Ovary (tissue), 9 donors: ENCODE measurements around the gene ZNF316. TPM values are rescaled to one million over a fixed set of nuclear protein-coding genes. Genes with fewer than 3 reads are reported as not detected.
A peak's percentile ranks its signal among the peaks of the same experiment; 100 is the strongest.

Source experiments
- DNase-seq, 5 donors: peaks; one replicate each; pipeline ENCODE4 v3.0.0-alpha.2; 2019 to 2020
- H3K27ac ChIP-seq, 2 donors: fragments of 200-600 bp; one replicate each; pipeline versions ENCODE4 v1.5.1 to v1.8.0; 2019 to 2022
- H3K27me3 ChIP-seq: fragments of 200-600 bp; one replicate; pipeline ENCODE4 v1.8.0; 2022
- H3K36me3 ChIP-seq: fragments of 200-600 bp; sonication (generic); one replicate; pipeline ENCODE4 v1.5.1; 2019
- H3K4me1 ChIP-seq: one replicate; pipeline ENCODE4 v1.8.1; 2013; ENCODE audit warnings: mild to moderate bottlenecking, moderate library complexity; ENCODE audit not compliant: insufficient read depth
- H3K4me3 ChIP-seq: fragments of 200-600 bp; sonication (generic); one replicate; pipeline ENCODE4 v1.5.1; 2017
- H3K9me3 ChIP-seq, 2 donors: fragments of 200-600 bp in 1 of 2; sonication (generic) in 1 of 2; one replicate each; pipeline versions ENCODE4 v1.5.1 to v1.8.1; 2013 to 2019; ENCODE audit warnings: mild to moderate bottlenecking in 1 of 2, moderate library complexity in 1 of 2
- EP300 ChIP-seq: sonication (generic); formaldehyde crosslinking; IDR thresholded peaks from one replicate; pipeline ENCODE4 v1.6.1; 2017; ENCODE audit warnings: antibody characterized with exemption
- POLR2A ChIP-seq: fragments of 450-650 bp; IDR thresholded peaks from one replicate; pipeline ENCODE4 v1.6.1; 2017; ENCODE audit warnings: antibody characterized with exemption, mild to moderate bottlenecking, moderate library complexity
- WGBS, 3 donors: extraction: QIAGEN DNeasy Blood & Tissue Kit in 1 of 3; methylation state at CpG; one replicate each; pipeline versions ENCODE4 v1.1.5 to v1.1.7; 2013 to 2017; 5-methylcytosine and 5-hydroxymethylcytosine counted together
- intact Hi-C, 4 donors: fragments of 100-400 bp; cut with DNase I; formaldehyde crosslinking; loops; one replicate each; pipeline versions ENCODE4 v1.11.0 to v1.15.1; 2022 to 2023
- polyA plus RNA-seq, 2 donors: library from polyadenylated mRNA; stranded (reverse); fragments of 200-250 nt in 1 of 2; fragments of 350-450 nt in 1 of 2; fragmentation: Illumina TruSeq in 1 of 2; extraction: RNeasy Lipid Tissue Mini Kit (QIAGEN cat#74804) in 1 of 2; gene quantifications; one replicate each; pipeline ENCODE4 v1.2.3, GENCODE V29; 2013 to 2014
- total RNA-seq, 7 donors: library from RNA; depleted of rRNA in 2 of 7; stranded (reverse); fragments of >200 nt in 2 of 7; fragmentation: NEBNext Ultra II Directional in 3 of 7; extraction: Animal tissue kit (Norgen Biotek cat#: 25700) in 3 of 7; gene quantifications; one replicate each; pipeline versions ENCODE4 v1.1.0 to v1.2.4, GENCODE V29; 2016 to 2023
- TF ChIP-seq, protein P1 (sequence below), 3 donors: fragments of 450-650 bp in 2 of 3; fragments of 200-600 bp in 1 of 3; IDR thresholded peaks; one replicate each; pipeline versions ENCODE4 v1.5.1 to v1.8.0; 2016 to 2022; ENCODE audit warnings: antibody characterized with exemption in 3 of 3, mild to moderate bottlenecking in 1 of 3
- donor health status: DM: no; HTN: no; CAD: no; lungs with moderate emphysema.
- donor health status: DM: no; HTN: no; CAD: no.
- donor health status: Bipolar disorder and iron deficiency.
- donor health status: DM: yes; HTN: yes; CAD: no.
- donor health status: DM: no; HTN: no; CAD: no.
- donor health status: DM: yes; HTN: yes; CAD: no.

ZNF316 gene
- total and polyA plus RNA-seq, 9 donors: 11.5 to 36.4 (median 28.1) TPM

DNA sequence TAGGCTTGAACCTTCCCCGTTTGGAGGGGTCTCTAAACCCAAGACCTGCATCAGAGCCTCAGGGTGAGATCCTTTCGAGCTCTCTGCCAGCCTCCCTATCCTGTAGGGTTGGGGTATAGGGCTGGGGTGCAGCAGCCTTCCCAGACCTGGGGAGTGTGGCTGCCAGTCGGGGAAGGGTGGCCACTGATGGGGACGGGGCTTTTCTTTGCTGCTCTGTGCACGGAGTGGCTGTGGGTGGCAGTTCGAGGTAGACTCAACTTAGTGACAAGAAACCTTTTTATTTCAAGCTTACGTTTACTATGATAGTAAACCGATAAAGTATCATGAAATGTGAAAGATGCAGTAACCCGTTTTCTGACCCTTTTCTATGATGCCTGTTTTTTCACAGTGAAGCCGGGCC is 13.0 kb downstream of the ZNF316 start:
- DNase-seq: peak in 1 of 5 donors; percentile 16
- Histone ChIP-seq H3K4me3 (no peak overlapping the region), H3K36me3 (no peaks in the 10 kb centered on the region), H3K4me1 (no peaks in the 10 kb centered on the region), H3K9me3 (no peaks in the 10 kb centered on the region), H3K27me3 (no peaks in the 10 kb centered on the region), H3K27ac (no peak overlapping the region)
- intact Hi-C loops: no loop called here
- 94 to 96% (median 95%) methylated on average over 10 of the region's 10 CpGs for WGBS, 3 donors
- no peak for TF ChIP-seq POLR2A
- TF ChIP-seq EP300: no peak
- TF ChIP-seq, protein P1, sequence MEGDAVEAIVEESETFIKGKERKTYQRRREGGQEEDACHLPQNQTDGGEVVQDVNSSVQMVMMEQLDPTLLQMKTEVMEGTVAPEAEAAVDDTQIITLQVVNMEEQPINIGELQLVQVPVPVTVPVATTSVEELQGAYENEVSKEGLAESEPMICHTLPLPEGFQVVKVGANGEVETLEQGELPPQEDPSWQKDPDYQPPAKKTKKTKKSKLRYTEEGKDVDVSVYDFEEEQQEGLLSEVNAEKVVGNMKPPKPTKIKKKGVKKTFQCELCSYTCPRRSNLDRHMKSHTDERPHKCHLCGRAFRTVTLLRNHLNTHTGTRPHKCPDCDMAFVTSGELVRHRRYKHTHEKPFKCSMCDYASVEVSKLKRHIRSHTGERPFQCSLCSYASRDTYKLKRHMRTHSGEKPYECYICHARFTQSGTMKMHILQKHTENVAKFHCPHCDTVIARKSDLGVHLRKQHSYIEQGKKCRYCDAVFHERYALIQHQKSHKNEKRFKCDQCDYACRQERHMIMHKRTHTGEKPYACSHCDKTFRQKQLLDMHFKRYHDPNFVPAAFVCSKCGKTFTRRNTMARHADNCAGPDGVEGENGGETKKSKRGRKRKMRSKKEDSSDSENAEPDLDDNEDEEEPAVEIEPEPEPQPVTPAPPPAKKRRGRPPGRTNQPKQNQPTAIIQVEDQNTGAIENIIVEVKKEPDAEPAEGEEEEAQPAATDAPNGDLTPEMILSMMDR (IDR thresholded peaks at IDR 0.05): no peak

DNA sequence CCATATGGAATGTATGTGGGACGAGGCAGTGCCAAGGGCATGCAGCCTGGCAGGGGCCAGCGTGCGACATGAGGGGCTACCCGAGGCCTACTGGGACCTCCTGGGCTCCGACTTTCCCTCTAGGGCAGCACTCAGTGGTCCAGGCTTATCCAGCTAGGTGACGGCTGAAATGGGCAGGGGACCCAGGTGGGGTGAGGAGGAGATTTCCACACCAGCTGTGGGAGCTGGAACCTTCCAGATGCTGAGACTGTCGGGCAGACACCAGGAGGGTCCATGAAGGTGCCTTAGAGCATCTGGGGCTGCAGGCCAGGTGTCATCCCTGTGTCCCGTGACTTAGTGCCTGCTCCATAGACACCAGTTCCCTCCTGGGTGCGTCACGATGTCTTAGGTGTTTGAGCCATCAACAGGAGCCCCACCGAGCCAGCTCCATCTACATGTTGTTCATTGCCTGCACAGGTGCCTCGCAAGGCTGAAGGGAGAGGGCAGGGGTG is 13.4 kb downstream of the ZNF316 start:
- H3K36me3 ChIP-seq: no peaks in the 10 kb centered on the region
- H3K4me3 ChIP-seq: no peak overlapping the region
- no peak overlapping the region for H3K27ac ChIP-seq
- no peaks in the 10 kb centered on the region for H3K4me1 ChIP-seq
- no peaks in the 10 kb centered on the region for H3K27me3 ChIP-seq
- intact Hi-C loops: no loop called here
- TF ChIP-seq POLR2A (no peak), EP300 (no peak)
- TF ChIP-seq, protein P1 (IDR thresholded peaks at IDR 0.05): no peak
- WGBS, 3 donors: 95 to 98% (median 96%) methylated on average over 12 of the region's 12 CpGs
- peak in 1 of 5 donors; percentile 12 for DNase-seq
- H3K9me3 ChIP-seq: no peaks in the 10 kb centered on the region

DNA sequence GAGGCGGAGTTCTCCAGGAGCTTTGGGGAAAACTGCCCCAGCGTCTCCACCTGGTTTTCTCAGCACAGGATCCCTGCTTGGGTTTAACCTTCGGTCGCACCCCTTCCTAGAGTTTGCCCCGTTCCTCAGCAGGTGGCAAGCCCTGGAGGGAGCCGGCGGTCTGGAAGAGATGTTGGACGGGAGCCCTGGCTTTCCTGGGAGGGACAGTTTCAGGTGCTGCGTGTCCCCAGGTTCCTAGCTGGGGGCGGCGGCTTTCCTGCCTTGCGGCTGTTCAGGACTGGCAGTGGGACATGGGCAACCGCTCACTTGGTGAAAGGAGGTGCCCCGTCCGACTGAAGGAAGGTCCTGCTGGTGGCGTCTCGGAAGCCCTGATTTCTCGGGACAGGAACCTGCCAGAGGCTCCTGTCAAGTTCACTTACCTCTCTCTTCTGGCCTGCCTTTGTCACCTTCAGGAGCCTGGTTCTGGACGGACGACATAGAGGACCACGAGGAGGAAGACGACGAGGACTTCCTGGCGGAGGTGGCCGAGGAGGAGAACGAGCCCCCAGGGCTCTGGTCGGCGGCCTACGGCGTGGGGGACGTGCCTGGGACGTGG is 14.8 kb downstream of the ZNF316 start:
- intact Hi-C loops: no loop called here
- H3K36me3 ChIP-seq: no peaks in the 10 kb centered on the region
- 96 to 98% (median 97%) methylated on average over 32 of the region's 32 CpGs for WGBS, 3 donors

DNA sequence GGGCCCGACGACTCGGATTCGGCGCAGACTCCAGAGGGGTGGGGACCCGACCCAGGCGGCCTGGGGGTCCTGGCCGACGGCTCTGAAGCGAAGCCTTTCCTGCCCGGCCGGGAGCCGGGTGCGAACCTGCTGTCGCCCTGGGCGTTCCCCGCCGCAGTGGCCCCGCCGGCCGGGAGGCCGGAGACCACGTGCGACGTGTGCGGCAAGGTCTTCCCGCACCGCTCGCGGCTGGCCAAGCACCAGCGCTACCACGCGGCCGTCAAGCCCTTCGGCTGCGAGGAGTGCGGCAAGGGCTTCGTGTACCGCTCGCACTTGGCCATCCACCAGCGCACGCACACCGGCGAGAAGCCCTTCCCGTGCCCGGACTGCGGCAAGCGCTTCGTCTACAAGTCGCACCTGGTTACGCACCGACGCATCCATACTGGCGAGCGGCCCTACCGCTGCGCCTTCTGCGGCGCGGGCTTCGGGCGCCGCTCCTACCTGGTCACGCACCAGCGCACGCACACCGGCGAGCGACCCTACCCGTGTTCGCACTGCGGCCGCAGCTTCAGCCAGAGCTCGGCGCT is 15.4 kb downstream of the ZNF316 start:
- H3K9me3 ChIP-seq: no peaks in the 10 kb centered on the region
- no peaks in the 10 kb centered on the region for H3K27me3 ChIP-seq
- no peak for TF ChIP-seq POLR2A
- TF ChIP-seq, protein P1 (IDR thresholded peaks at IDR 0.05): no peak
- no peak for TF ChIP-seq EP300
- H3K36me3 ChIP-seq: no peaks in the 10 kb centered on the region
- peak in 2 of 5 donors; percentile 20 to 34 for DNase-seq
- WGBS, 3 donors: 94 to 96% (median 95%) methylated on average over 73 to 75 of the region's 75 CpGs
- H3K4me3 ChIP-seq: no peak overlapping the region
- no peak overlapping the region for H3K27ac ChIP-seq
- intact Hi-C loops: no loop called here
- H3K4me1 ChIP-seq: no peaks in the 10 kb centered on the region

More for the DNA sequence above, 14.8 kb downstream of the ZNF316 start:
- Histone ChIP-seq H3K4me1 (no peaks in the 10 kb centered on the region), H3K27me3 (no peaks in the 10 kb centered on the region), H3K27ac (no peak overlapping the region), H3K4me3 (no peak overlapping the region), H3K9me3 (no peaks in the 10 kb centered on the region)
- DNase-seq: peak in 2 of 5 donors; percentile 17 to 29
- TF ChIP-seq POLR2A (no peak), EP300 (no peak)
- TF ChIP-seq, protein P1 (IDR thresholded peaks at IDR 0.05): no peak
